Stimulated activated naive B cell treated with anti-CD40 and anti-IgM and Interleukin-4, amounts not matched to agents 10 μg/mL and 1 μg/mL and 100 μg/mL, for 72 hours (primary cell): Measurements from ENCODE around the gene NGEF.

Experiments used
- ATAC-seq, 2 donors: fragments of 150-1000 bp; cut with Tn5 transposase; replicated peaks; 2 replicates each; pipeline ENCODE4 v1.10.0; 2021; ENCODE audit warnings: moderate library complexity in 1 of 2
- DNase-seq: peaks from one replicate; pipeline ENCODE4 v3.0.0; 2021
- H3K27ac Mint-ChIP-seq: one replicate; pipeline ENCODE4 v1.8.0; 2022; ENCODE audit warnings: mild to moderate bottlenecking, mixed read lengths
- H3K27me3 Mint-ChIP-seq, 2 donors: one replicate each; pipeline ENCODE4 v1.8.0; 2022; ENCODE audit warnings: mixed read lengths in 2 of 2
- H3K36me3 Mint-ChIP-seq, 2 donors: one replicate each; pipeline ENCODE4 v1.8.0; 2022; ENCODE audit warnings: mixed read lengths in 2 of 2, mild to moderate bottlenecking in 1 of 2
- H3K4me1 Mint-ChIP-seq, 2 donors: one replicate each; pipeline ENCODE4 v1.8.0; 2022; ENCODE audit warnings: mixed read lengths in 2 of 2, mild to moderate bottlenecking in 1 of 2
- H3K4me3 Mint-ChIP-seq, 2 donors: one replicate each; pipeline ENCODE4 v1.8.0; 2022; ENCODE audit warnings: mild to moderate bottlenecking in 2 of 2, mixed read lengths in 2 of 2, moderate library complexity in 1 of 2
- H3K9me3 Mint-ChIP-seq, 2 donors: one replicate each; pipeline ENCODE4 v1.8.0; 2022; ENCODE audit warnings: mixed read lengths in 2 of 2, mild to moderate bottlenecking in 1 of 2

NGEF gene

DNA sequence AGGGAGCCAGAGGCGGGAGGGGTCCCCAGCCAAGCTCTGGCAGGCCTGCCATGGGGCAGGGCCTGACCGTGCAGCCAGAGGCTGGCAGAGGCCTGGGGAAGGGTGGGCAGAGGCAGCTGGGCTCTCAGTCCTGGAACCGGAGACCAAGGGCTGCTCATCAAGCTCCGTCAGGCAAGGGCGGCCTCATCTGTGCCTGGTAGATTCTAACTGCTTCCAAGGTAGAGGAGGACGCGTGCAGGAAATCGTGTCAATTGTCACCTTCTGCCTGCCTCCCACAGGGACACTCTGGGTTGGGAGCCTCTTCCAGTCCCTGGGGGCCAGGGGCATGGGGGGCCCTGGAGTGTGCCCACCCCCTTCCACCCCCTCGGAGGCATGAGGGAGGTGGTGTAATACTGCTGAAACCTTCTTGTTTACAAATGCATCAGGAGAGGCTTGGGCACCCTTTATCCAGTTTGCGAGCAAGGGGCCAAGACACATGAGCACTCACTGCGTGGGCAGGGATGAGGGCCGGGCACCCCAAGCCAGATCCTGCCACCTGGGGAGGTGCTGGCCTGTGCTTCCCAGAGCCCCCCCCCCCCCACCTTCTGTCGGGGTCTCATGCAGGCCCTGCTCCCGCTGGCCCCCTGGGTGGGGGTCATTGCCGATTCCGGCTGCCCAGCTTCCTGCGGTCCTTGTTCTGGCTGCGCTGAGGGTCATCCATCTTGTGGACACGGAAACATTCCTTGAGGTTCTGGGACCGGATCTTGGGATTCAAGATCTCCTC lies 134.0 kb downstream of the NGEF start:
- Mint-ChIP-seq H3K27me3 (peaks cover 17 to 29% of the 10 kb centered on the region in 2 donors), H3K4me3 (no peak overlapping the region), H3K36me3 (peaks cover 2 to 3% of the 10 kb centered on the region in 2 donors), H3K27ac (no peak overlapping the region), H3K9me3 (no peaks in the 10 kb centered on the region), H3K4me1 (peaks cover 9 to 14% of the 10 kb centered on the region in 2 donors)
- DNase-seq (no peak), ATAC-seq (no peak)

DNA sequence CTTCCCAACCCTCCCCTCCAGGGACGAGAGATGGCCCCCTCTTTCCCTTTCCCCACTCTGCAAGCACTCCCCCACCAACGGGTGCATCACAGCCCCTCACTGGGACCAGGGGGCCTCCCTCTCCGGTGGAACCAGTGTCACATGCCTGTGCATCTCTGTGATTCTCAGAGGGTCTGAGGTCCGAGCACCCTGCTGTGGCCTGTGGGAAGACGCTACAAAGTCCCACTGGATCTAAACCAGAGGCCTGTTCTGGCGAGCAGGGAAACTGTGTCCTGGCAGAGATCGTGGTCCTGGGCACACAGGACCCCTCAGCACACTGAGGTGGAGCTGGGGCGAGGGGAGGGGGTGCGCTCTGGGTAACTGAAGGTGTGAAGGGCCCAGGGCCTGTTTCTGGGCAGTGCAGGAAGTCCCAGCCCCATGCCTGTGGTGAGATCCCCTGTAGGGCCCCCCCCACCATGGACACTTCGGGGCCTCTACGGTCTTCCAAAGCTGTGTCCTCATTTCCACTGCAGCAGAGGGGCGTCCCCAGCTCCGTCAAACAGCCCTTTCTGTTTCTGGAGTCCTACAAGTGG lies 135.0 kb downstream of the NGEF start:
- Mint-ChIP-seq H3K36me3 (peaks cover 2 to 3% of the 10 kb centered on the region in 2 donors), H3K4me3 (peak overlapping the region in 1 of 2 donors; percentile 9), H3K9me3 (no peaks in the 10 kb centered on the region), H3K4me1 (peaks cover 9 to 14% of the 10 kb centered on the region in 2 donors), H3K27me3 (peaks cover 17 to 29% of the 10 kb centered on the region in 2 donors), H3K27ac (peak overlapping the region; percentile 80)
- ATAC-seq: no peak
- no peak for DNase-seq

DNA sequence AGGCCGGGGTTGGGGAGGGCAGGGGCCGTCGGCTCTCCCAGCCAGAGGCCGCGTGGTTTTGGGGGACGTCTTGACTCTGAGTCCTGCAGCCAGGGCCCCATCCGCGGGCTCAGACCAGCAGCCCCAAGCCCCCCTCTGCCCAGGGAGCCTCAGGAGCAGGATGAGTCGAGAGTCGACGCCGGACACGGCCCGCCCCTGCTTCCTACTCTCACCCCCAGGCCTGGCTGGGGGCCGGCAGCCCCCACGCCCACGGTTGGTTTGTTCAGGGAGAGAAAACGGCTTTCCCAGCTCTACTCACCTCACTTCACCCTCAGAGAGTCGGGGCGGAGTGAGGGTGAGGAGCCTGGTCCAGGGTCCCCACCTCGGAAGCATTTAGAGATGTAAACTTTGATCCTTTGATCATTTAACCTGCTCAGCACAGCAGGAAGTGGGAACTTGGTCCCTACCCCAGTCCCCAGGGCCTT lies 136.0 kb downstream of the NGEF start:
- H3K4me3 Mint-ChIP-seq: peak overlapping the region in 1 of 2 donors; percentile 70
- DNase-seq (no peak), ATAC-seq (peak in 1 of 2 donors; percentile 7)
- H3K9me3 Mint-ChIP-seq: no peaks in the 10 kb centered on the region
- H3K27me3 Mint-ChIP-seq: peaks cover 17 to 29% of the 10 kb centered on the region in 2 donors
- peaks cover 9 to 14% of the 10 kb centered on the region in 2 donors for H3K4me1 Mint-ChIP-seq
- no peak overlapping the region for H3K27ac Mint-ChIP-seq
- H3K36me3 Mint-ChIP-seq: peaks cover 0 to 3% of the 10 kb centered on the region in 2 donors

DNA sequence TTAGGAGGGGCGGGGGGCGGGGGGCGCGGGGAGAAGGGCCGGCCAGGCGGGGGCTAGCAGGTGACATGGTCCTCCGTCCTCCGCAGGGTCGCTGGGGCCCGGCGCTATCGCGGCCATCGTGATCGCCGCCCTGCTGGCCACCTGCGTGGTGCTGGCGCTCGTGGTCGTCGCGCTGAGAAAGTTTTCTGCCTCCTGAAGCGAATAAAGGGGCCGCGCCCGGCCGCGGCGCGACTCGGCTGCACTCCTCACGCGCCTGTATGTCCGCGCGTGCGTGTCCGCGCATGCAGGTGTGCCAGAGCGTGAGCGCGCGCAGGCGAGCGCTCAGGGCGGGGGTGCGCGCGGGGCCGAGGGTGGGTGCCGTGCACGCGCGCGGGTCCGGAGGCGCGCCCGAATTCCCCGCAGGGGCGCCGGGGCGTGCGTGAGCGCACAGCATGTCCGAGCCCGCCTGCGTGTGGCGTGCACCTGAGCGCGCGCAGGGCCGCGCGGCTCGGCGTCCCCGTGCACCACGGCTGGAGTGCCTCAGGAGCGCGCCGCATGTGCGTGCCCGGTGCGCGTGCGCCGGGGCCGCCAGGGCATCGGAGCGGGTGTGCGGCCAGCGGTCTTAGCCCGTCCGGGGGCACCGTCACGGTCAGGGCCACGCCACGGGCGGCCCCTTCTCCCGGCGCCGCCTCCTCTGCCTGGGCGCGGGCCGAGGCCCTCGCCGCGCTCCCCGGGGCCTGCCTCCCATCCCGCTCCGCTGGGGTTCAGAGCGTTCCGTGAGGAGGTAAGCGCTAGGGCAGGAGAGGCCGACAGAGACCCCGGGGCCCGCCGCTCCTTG lies 136.7 kb downstream of the NGEF start:
- Mint-ChIP-seq H3K27ac (no peak overlapping the region), H3K4me3 (peak overlapping the region; percentile 50 to 70), H3K9me3 (no peaks in the 10 kb centered on the region), H3K36me3 (peaks cover 0 to 3% of the 10 kb centered on the region in 2 donors), H3K27me3 (peaks cover 17 to 29% of the 10 kb centered on the region in 2 donors), H3K4me1 (peaks cover 9 to 14% of the 10 kb centered on the region in 2 donors)
- DNase-seq: peak; percentile 24
- ATAC-seq: peak; percentile 70 to 75

DNA sequence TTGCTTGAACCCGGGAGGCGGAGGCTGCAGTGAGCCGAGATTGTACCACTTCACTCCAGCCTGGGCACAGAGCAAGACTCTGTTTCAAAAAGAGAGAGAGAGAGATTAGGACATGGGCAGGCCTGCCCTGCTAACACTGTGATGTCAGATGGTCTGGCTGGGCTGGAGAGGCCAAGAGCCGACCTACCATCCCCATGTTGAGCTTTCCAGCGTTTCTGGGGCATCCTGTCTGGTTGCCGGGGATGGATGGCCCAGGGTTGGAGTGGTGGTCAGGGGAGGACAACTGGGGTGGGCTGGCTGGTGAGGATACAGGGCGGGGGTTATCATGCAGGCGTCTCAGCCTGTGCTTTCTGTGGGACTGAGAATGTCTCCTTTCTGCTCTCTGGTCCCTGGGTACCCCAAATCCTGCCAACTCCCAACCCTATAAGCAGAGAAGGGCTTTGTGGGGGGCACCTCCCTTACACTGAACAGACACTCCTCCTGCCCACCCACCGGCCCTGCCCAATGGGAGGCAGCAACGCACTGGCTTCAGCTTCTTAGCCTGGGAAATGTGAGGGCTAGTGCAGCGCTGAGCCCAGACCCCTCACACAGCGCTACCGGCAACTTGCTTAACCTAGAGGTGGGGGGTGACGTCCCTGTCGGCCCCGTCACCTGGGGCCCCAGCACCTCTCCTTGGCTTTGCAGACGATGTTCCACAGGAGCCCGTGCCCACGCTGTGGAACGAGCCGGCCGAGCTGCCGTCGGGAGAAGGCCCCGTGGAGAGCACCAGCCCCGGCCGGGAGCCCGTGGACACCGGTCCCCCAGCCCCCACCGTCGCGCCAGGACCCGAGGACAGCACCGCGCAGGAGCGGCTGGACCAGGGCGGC lies 137.6 kb downstream of the NGEF start:
- peak; percentile 31 to 54 for ATAC-seq
- Mint-ChIP-seq H3K36me3 (peaks cover 3 to 6% of the 10 kb centered on the region in 2 donors), H3K9me3 (no peaks in the 10 kb centered on the region), H3K27me3 (peaks cover 17 to 29% of the 10 kb centered on the region in 2 donors), H3K27ac (peak overlapping the region; percentile 47), H3K4me1 (peaks cover 9 to 14% of the 10 kb centered on the region in 2 donors), H3K4me3 (peak overlapping the region; percentile 73 to 80)
- DNase-seq: no peak

DNA sequence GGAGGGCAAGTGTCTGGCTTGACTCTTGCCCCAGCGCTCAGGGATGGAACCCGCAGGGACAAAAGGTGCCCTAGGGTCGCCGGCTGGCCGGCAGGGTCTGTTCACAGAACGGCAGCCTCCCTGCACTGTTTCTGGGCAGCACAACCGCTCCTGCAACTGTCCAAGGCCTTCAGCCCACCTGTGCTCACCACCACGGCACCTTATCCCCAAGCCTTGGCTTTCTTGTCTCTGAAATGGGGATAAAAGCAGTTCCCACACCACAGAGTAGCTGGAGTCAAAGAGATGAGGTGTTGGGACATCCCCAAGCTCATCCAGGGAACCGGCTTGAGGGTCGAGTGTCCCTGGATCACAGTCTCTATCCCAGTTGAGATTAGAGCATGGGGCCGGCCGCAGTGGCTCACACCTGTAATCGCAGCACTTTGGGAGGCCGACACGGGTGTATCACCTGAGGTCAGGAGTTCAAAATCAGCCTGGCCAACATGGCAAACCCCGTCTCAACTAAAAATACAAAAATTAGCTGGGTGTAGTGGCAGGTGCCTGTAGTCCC lies 138.3 kb downstream of the NGEF start:
- Mint-ChIP-seq H3K9me3 (no peaks in the 10 kb centered on the region), H3K4me3 (peak overlapping the region; percentile 73 to 80), H3K27ac (peak overlapping the region; percentile 5), H3K27me3 (peaks cover 17 to 29% of the 10 kb centered on the region in 2 donors), H3K4me1 (peaks cover 9 to 14% of the 10 kb centered on the region in 2 donors), H3K36me3 (peaks cover 5 to 9% of the 10 kb centered on the region in 2 donors)
- DNase-seq: no peak
- no peak for ATAC-seq

DNA sequence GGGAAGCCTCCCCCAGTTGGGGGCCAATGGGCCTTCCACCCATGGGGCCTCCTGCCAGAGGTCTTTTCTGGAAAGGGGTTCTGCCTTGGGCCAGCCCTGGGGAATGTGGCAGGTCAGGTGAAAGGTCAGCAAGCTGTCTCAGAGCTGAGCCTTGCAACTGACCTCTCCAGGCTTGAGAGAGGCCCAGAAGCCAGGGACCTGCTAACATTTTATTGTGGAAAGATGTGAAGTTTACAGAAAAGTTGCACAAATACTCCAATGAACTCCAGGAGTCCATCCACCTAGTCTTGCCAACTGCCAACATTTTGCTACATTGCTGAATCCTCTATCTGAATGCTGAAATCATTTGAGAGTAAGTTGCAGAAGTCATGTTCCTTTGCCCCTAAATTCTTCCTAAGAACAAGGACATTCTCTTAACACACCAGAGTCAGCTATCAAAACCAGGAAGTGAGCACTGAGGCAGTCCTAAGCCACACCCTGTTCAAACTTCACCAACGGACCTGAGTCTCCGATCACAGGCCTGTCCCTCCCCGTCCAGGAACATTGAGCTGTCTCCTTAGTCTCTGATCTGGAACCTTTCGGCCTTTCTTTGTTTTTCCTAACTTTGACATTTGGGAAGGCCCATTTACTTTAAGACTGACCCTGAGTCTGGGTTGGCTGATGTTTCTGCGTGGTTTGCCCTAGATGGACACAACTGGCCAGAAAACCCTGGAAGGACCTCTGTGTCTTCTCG lies 139.0 kb downstream of the NGEF start:
- H3K4me1 Mint-ChIP-seq: peaks cover 11 to 14% of the 10 kb centered on the region in 2 donors
- no peak overlapping the region for H3K4me3 Mint-ChIP-seq
- peak overlapping the region; percentile 5 for H3K27ac Mint-ChIP-seq
- no peaks in the 10 kb centered on the region for H3K9me3 Mint-ChIP-seq
- DNase-seq: no peak
- H3K36me3 Mint-ChIP-seq: peaks cover 9% of the 10 kb centered on the region in 2 donors
- H3K27me3 Mint-ChIP-seq: peaks cover 17 to 29% of the 10 kb centered on the region in 2 donors
- no peak for ATAC-seq

DNA sequence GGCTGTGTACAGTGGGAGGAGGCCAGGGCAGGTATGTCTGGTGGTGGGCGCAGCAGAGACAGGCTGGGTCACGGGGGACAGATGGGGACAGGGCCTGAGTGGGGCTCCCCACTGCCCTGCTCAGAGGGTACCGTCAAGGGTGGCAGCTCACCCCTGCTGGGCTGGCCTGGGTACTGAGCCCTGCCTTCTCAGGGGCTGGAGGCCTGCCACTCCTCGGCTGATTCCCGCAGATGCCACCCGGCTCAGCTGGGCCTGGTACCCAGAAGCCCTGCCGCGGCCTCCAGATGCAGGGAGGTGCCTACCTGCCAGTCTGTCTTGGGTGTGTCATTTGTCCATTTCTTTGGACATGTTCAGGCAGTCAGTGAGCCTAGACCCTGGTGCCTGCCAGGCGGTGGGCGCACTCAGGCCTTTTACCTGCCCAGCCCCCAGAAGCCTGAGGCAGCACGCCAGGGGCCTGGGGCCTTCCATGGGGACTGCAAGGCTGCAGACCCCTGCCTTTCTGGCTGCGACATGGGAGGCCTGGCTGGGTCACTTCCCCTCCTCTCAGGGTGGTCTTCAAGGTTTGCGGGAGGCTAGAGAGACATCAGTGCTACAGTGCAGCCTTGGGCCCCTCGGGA lies 139.7 kb downstream of the NGEF start:
- ATAC-seq: no peak
- H3K36me3 Mint-ChIP-seq: peaks cover 9 to 10% of the 10 kb centered on the region in 2 donors
- no peak overlapping the region for H3K27ac Mint-ChIP-seq
- H3K9me3 Mint-ChIP-seq: no peaks in the 10 kb centered on the region
- H3K4me3 Mint-ChIP-seq: no peak overlapping the region
- peaks cover 17 to 29% of the 10 kb centered on the region in 2 donors for H3K27me3 Mint-ChIP-seq
- H3K4me1 Mint-ChIP-seq: peaks cover 12 to 14% of the 10 kb centered on the region in 2 donors
- no peak for DNase-seq

DNA sequence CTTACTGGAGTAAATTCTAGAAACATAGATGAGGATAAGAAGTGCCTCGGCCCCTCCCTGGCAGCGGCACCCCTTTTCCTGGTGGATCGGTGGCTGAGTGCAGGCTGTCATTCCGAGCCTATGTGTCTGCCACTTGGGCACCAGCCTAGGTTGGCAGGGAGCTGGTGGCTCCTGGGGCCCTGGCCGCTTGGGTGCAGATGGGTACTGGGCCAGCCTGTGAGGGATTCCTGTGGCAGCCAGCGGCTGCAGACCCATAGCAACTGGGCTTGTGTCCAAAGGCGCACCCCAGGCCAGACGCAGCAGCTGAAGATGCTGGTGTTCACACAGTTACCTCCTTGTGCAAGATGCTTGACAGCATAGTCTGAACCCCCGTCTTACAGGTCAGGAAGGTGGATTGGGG lies 140.2 kb downstream of the NGEF start:
- peaks cover 12 to 14% of the 10 kb centered on the region in 2 donors for H3K4me1 Mint-ChIP-seq

DNA sequence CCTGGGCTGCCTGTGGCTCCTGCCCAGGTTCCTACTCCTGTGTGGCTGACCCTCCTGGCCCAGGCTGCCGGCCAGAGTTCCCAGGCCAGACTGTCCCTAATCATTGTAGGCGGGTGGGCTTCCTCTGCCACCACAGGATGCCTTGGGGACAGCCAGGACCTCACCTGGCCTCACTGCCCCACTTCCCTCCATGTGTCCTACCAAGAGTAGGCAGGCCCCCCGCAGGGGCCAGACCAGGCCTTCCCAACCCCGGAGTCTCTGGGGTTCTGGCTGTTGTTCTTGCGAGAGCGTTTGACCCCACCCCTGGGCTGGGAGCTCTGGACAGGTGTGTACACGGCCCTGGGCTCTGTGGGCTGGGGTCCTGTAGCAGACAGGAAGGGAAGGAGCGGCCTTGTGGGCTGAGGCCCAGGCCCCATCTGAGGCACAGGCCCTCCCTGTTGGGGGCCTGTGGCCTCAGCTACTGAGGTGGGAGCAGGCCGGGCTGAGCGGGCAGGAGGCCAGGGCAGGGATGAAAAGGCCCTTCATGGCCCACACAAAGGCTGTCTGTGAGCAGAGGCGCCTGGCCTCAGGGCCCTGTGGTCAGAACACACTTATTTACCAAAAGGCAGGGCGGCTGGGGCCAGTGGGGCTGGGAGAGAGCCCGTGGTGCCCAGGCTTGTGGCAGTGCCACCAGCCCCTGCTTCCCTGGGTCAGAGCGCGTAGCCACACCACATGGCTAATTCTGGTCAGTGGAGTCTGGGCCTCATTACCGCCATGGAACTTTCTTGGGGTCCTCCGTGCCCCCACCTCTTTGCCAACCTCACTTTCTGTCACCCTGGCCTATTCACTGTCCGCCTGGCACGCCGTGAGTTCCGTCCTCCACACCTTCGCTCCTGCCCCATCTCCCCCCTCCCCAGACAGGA lies 141.0 kb downstream of the NGEF start:
- DNase-seq (no peak), ATAC-seq (no peak)
- Mint-ChIP-seq H3K27ac (no peak overlapping the region), H3K4me1 (peaks cover 14% of the 10 kb centered on the region in 2 donors), H3K27me3 (peaks cover 9 to 17% of the 10 kb centered on the region in 2 donors), H3K9me3 (no peaks in the 10 kb centered on the region), H3K36me3 (peaks cover 9 to 10% of the 10 kb centered on the region in 2 donors), H3K4me3 (no peak overlapping the region)

More for the DNA sequence above, 140.2 kb downstream of the NGEF start:
- DNase-seq: no peak
- Mint-ChIP-seq H3K27ac (no peak overlapping the region), H3K9me3 (no peaks in the 10 kb centered on the region), H3K36me3 (peaks cover 9 to 10% of the 10 kb centered on the region in 2 donors), H3K27me3 (peaks cover 13 to 24% of the 10 kb centered on the region in 2 donors), H3K4me3 (no peak overlapping the region)
- no peak for ATAC-seq

DNA sequence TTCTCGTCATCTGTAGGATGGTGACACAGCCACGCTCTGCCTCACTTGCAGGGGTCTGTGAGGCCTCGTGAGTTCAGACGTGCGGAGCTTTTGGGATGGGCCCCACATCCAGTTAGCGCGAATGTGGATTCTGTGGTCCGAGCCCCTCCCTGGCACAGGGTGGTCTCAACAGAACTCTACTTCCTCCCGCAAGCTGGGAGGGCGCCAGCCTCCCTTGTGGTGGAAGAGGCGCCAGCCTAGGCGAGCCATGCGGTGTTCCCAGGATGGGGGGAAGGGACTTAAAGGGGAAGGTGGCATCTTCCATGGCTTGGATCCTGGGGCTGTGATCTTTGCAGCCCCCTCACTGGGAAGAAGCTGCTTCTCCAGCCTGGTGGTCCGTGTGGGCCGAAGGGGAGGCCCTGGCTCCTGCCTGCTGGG lies 141.6 kb downstream of the NGEF start:
- Mint-ChIP-seq H3K4me3 (no peak overlapping the region), H3K4me1 (peaks cover 14% of the 10 kb centered on the region in 2 donors), H3K27ac (no peak overlapping the region), H3K9me3 (no peaks in the 10 kb centered on the region), H3K36me3 (peaks cover 9 to 10% of the 10 kb centered on the region in 2 donors), H3K27me3 (peaks cover 9 to 17% of the 10 kb centered on the region in 2 donors)
- no peak for ATAC-seq
- no peak for DNase-seq
